Myocyte (in vitro differentiated cells): ENCODE results near the gene CCDC92. TPM values are rescaled to one million over a fixed set of nuclear protein-coding genes. Genes with fewer than 3 reads are reported as not detected.

ENCODE experiments used
- DNase-seq: peaks from one replicate; pipeline ENCODE4 v3.0.0-alpha.2; 2012; ENCODE audit warnings: low read depth
- total RNA-seq: library from RNA; depleted of rRNA; stranded (reverse); fragments of >200 nt; gene quantifications from 2 replicates; pipeline ENCODE4 v1.2.3, GENCODE V29; 2014

CCDC92 gene
- total RNA-seq, 1 donor from 2014 or later = 21.1 TPM

DNA sequence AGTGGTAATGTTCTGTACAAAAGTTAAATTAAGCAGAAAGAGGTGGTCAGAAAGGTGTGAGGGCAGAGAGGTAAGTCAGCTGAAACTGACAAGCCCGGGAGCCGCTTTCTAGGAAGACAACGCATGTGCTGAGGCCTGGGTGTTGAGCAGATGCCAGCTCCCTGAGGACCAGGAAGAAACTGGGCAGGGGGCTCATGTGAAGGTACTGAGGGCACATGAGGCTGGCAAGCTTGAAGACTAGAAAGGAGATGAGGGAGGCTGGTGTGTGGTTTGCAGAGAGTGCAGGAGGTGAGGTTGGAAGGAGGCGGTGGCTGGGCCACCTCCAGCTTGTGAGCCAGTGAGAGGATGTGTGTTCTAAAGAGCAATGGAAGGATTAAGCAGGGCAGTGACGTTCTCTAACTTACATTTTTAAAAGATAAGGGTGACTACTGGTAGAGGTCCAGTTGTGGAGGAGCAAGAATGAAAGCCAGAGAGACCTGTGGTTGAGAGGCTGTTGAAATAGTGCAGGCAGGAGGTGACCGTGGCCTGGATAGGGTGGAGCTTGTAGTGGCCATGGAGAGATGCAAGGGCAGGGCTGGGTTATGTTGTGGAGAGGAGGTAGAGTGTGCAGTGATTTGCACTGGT is 29.5 kb upstream of the CCDC92 start:
- DNase-seq = no peak

DNA sequence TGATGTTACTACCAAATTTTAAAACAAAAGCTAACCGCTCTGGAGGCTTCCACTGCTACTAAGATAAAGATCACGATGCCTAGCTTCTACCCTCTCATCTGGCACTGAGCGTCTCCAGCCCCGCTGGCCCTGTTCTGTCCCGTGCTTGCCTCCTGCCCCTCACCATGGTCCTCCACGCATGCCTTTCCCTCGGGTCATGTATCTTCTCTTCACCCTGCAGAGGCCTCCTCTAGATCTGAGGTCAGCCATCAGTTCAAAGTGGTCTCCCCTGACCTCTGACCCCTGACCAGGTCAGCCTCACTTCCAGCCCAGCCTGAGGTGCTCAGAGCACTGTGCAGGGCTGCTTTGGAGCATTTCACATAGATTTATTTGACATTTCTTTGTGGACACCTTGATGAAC is 28.7 kb upstream of the CCDC92 start:
- no peak for DNase-seq

DNA sequence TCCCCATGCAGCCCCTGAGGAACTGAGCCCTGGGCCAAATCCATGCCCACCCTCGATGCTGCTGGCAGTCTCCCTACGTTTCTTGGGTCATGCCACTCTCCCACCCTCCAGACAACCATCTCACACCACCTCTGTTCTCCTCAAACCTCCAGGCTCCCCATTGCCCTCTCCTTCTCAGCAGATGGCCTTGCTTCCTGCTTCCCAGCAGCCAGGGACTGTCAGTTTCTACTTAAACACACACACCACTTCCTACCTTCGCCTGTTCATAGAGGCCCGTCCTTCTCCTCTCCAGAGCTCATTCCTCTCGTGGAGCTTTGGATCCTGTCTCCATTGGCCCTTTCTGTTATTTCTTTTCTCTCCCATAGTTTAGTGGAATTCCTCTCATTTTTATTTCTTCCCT is 27.5 kb upstream of the CCDC92 start:
- no peak for DNase-seq

DNA sequence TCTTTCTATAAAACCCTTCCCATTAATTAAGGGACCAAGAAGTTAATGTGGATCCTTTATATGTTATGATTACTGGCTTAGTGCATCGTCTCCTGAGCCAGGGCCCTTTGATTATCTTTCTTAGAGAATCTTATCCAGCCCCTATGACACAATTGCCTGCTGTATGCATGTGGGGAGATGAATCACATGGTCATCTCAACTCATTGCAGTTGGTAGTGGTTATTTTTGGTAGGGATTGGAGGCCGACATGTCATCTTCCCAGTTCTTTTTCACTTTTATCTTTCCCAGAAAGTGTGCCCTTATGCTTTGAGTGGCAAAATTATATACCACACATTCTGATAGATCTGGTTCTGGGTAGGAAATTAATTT is 26.3 kb upstream of the CCDC92 start:
- DNase-seq = peak; percentile 44

DNA sequence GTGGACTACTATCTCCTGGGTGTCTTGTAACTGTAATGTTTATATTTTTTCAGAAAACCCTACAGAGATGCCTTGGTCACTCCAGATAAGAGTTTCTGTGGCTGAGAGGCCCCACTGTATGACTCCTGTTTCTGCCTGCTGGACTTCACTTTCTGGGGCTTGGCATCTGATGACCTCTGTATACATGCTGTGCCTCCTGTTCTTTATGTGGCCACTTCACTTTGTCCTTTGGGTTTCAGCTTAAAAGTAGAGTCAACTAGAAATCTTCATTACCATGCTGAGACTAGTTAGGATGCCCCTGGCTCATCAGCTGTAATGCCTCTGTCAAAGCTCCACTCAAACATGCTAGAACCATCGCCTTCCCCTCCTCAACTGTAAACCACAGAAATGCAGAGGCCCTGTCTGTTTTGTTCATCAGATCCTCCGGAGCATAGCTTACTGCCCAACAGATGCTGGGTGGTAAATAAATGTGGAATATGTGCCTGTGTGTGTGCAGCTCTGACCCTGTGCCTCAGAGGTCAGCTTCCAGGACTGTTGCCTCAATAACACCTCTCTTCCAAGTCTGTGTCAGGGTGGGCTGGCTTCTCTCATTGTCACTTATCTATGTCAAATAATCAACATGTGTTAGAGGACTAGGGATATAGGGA is 25.8 kb upstream of the CCDC92 start:
- peak; percentile 75 for DNase-seq

DNA sequence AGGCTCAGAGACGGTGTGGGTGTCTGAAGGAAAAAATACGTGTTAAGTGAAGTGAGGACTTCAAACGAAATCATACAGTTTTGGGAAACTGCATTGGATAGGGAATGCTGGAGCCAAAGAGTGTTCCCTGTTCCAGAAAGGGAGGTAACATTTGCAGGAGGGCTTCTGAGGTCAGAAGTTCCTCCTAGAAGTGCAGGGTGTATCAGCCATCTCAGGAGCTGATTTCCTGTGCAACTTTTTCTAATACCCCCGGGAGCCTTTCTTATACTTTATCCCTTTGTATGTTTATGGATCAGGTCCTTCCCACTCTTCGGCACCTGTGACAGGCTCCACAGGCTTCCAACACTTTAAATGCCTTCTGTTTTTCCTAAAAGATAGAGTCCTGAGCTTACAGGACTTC is 25.3 kb upstream of the CCDC92 start:
- DNase-seq = no peak

DNA sequence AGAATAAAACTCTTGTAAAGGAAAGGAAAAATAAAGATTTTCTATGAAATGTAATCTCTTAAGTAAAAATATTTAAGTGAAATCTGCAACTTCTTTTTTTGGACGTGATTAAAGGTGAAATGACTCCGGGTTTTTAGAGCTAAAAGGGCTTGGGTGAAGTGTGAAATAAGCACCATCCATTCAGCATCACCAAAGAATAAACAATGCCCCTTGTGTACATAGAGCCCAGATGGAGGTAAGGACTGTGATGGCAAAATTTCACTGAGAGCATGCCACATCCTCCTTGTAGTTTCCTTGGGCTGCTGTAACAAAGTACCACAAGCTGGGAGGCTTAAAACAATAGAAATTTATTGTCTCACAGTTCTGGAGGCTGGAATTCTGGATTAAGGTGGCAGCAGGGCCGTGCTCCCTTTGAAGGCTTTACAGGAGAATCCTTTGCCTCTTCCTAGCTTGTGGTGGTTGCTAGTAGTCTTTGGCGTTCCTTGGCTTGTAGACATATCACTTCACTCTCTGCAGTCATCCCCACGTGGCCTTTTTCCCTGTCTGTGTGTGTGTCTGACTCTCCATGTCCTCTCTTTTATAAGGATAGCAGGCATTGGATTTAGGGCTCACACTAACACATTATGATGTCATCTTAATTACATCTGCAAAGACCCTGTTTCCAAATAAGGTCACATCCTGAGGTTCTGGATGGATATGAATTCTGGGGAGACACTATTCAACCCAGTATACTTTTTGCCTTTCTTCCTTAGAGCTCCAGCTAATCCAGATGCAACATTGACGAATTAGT is 24.6 kb upstream of the CCDC92 start:
- DNase-seq = no peak

DNA sequence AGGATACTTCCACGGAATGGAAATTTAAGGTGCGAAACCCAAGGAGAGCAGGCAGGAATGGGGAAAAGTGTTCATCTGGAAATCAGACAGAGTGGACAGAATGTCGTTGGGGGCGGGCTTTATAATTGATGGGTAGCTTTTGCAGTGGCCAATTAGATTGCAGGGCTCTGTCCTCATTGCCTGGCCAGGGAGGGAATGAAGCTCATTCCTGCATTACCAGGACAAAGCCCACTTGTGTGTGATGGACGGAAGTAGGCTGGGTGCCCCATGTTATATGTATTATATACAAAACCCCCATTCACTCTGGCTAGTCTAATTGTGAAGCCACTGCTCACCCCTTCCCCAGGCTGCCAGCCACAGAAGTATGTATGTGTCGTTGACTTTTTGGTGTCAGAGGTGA is 23.9 kb upstream of the CCDC92 start:
- no peak for DNase-seq

DNA sequence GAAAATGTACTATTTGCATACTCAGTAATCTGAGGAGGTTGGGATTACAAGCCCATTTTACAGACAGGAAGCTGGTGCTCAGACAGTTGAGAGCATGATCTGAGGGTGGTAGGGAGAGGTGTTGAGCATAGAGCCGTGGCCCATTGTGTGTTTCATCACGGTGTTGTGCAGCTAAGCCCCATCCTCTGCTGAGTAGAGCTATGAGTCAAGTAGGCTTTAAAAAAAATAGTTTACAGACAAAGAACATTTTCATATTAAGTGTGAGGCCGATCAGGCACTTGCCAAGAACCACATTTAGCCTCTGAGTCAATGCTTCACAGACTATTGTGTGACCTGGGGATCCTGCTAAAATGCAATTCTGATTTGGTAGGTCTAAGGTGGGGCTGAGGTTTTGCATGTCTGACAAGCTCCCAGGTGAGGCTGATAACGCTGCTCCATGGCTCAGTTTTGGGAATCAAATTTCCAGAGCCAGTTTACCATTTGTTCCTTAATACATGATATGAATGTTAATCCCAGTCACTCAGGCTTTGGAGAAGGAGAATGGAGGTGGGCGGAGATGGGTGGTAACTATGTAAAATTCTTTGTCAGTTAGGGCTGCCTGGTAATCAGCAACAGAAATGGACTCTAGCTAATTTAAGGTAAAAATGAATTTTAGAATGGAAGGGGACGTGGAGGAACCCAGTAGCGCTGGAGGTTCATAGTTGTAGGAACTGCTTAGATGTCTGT is 22.6 kb upstream of the CCDC92 start:
- peak; percentile 44 for DNase-seq

DNA sequence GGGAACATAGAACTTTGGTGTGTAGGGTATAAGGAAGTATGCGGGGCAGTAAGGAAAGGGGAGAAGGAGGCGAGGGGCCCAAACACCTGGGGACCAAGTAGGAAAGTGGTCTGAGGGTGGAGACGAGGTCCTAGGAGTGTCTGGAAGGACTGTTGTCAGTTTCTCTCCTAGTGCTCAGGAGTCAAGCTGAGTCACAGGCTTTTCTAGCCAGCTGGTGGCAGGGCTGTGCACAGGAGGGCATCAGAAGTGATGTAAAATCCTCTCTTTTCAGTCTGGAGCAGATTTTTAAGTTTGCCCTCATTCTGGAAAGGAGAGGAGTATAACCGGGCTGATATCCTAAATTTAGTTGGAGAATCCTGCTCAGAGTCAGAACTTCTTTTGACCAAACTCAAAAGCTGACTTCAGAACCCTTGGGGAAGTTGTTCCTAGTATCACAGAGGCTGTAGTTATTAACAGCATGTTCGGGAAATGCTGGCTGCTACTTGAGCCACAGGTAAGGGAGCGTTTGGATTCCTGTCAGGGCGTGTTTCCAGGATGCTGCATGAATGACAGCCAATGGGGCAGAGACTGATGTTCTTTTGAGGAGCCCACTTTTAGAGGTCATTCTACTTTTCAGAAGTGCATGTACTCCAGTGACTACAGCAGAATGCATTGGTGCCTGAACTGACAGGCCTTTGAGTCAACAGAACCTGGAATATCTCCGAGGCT is 19.6 kb upstream of the CCDC92 start:
- DNase-seq = no peak

DNA sequence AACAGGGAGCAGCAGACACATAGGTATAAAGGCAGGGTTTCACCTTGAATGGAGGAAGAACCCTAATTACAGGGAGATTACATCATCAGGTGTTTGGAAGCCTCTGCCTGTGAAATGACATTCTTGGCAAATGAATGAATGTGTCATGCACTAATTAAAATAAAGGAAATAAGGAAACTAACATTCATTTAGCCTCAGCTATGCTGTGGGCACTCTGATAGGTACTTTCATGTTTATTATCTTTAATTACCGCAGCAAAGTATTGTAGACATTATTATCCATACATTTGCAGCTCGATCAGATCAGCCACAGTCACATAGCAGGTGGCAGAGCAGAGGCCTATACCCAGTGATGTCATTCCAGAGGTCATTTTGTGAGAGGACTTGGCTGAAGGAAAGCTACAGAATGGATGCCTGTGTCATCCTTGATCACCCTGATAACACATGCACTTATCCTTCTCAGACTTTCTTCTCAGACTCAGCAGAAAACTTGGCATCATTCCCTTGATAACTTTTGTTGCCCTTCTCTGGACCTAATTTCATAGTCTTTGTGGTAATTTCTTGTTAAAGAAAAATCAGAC is 18.8 kb upstream of the CCDC92 start:
- DNase-seq = no peak

DNA sequence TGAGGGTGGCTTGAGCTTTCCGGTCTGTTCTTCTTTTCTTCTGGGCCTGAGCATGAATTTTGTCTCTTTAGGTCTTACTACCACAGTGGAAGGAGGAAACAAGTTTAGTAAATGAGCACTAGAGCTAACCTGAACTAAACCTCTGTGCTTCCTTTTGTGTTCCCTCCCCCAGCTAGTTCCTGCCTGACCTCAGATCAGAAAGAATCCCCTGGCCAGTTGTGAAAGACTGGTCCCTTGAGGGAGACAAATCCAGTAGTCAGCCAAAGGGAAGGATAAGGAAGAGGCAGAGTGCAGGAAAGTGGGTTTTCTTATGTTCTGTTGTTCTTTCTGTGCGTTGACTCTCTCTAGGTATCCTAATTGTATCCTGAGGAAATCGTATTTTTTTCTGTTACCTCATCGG is 17.9 kb upstream of the CCDC92 start:
- DNase-seq = no peak

DNA sequence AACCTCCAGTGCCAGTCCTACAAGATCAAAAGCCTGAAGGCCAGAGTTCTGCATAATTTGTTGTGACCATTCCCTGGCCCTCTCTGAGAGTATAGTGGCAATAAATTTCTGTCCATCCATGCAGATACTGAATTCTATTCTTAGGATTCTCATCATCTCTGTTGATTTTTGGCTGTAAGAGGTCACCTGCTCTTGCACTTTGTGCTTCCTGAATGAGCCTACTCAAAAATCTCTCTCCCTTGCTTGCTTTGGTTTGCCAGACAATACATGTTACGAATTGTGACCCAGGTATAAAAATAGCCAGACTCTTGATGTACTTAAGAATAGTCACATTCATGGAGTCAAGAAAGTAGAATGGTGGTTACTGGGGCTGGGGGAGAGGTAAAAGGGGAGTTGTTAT is 17.1 kb upstream of the CCDC92 start:
- DNase-seq = no peak

DNA sequence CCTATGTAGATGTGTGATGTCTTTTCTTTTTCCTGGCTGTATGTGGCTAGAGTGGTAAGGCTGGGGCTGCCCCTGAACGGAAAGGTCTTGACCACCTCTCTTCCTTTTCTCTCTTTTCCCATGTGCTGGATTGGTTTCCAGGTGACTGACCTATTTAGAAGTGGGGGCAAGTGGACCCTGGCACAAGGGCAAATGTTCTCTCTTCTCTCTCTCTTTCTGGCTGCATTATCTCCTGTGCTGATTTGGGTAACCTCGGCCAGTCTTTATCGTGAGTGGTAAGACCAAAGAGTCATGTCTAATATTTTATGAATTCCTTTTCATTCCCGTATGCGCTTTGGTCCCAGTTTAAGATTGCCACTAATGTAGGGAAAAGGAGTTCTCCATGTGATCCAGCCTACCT is 16.5 kb upstream of the CCDC92 start:
- DNase-seq = no peak

DNA sequence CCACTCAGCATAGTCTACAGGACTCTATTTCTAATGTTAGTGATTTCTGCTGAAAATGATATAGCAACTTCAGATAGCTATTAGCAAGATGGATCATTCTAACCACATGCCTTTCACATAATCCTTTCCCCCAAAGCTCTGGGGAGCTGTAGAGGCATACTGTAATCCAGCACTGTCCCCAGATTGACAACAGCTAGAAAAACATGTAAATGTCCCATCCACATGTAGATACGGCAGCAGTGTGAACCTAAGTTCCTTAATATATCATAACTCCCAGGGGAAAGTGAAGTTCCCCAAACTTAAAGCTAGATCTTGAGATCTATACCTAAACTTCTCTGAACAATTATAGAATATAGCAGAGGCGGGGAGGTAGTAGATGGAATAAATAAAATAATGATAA is 14.4 kb upstream of the CCDC92 start:
- DNase-seq = no peak

DNA sequence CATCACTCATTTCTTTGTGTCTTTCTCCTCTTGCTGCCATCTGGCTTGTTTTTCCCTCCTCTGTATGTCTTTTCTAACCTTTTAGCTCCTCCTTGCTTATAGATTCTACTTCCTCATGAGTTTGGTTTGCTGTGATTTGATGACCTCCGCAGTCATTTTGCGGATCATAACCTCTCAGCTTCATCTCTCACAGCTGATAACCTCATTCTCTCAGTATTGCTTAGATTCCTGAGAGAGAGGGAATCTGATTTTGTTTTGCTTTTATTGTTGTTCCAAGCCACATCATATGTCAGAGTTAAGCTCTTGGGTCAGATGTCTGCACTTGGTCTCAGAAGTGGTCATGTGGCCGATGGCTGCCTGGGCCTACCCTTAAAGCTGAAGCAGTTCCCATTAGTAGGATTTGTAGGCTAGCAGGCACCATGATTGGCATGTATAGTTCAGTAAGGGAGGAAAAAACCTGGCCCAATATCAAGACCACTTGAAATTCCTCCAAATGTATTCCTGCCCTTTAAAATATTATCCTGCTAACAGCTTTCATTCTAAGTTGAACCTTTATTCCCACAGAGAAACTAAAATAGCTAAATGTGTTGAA is 13.8 kb upstream of the CCDC92 start:
- DNase-seq = peak; percentile 55

DNA sequence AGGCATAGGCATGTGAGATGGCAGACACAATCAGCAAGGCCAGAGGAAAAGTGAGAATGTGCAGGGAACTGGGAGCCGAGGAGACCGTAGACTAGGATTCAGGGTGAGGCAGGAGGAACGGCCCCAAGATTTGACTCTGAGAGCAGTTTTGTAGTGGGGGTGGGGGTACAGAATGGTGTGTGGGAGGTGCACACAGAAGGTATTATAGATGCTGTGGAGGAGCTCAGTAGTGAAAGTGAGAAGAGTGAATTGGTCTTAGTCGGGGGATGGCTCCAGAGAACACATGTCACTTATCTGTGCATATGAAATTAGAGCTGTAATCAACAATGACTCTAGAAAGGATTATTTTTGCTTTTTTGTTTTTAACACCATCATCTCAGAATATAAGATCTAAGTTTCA is 12.3 kb upstream of the CCDC92 start:
- no peak for DNase-seq

DNA sequence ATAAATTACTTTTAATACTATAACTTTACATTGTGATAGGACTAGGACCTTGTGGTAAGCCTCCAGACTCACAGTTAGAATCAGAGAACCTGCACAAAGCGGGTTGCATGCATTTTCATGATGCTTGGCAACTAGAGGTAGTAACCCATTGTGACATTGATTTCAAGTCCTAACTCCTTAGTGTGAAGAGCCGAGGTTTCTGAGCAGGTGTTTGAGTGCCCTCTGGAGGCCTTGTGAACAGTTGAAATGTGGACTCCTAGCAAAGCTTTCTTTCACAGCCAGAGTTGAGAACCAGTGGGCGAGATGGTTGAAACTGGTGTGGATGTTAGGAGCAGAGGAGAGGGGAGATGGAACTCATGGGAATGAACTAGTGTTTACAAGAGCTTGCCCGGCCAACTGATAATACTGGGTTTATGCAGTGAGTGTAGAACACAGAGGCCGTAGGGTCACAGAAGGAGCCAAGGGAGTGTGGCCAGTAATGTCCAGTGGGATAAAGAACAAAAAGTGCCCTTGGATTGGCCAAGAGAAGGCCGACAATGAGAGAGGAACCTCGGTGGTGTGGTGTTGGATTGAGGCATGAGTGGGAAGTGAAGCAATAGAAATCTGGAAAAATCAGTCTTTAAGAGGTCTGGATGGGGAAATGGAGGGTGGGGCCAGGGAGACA is 11.3 kb upstream of the CCDC92 start:
- peak; percentile 80 for DNase-seq

DNA sequence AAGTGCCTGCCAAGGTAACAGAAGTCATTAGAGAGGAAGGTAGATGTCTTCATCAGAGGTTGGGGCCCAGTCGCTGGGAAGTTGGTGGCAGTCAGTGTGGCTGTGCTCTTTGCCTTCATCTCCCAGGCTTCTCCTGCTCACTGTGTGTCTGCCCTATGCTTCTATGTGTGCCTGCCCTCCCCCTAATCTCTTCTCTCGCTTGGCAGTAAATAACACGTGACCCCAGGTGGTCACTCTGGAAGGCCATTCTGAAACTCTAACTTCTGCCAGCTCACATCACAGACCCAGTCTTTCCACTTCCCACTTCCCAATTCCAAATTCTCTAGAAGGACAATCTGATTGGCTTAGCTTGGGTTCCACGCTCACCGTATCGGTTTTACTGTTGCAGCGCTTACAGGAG is 9.6 kb upstream of the CCDC92 start:
- DNase-seq = no peak

DNA sequence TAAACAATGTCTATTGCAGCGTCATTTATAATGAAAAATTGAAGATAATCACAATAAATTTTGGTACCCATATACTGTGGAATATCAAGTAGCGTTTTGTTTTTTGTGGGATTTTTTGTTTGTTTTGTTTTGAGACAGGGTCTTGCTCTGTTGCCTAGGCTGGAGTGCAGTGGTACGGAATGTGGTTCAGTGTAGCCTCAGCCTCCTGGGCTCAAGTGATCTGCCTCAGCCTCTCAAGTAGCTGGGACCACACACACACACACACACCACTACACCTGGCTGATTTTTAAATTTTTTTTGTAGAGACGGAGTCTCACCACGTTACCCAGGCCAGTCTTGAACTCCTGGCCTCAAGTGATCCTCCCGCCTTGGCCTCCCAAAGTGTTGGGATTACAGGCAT is 6.9 kb upstream of the CCDC92 start:
- no peak for DNase-seq
